Choroid plexus epithelial cell (primary cell): Measurements from ENCODE around the gene PPP1R37.

Source experiments
- DNase-seq: peaks from one replicate; pipeline ENCODE4 v3.0.0-alpha.2; 2010; ENCODE audit warnings: low read depth
- H3K4me3 ChIP-seq: 2 replicates; pipeline ENCODE4 v1.5.1; 2011; ENCODE audit warnings: low read depth, mild to moderate bottlenecking, control low read depth, low read length, moderate library complexity
- TF ChIP-seq, protein P1 (sequence below): conservative IDR thresholded peaks from 2 replicates; pipeline ENCODE4 v1.5.1; 2011; ENCODE audit warnings: low read depth, mild to moderate bottlenecking, control low read depth, inconsistent platforms, low read length, moderate library complexity

The PPP1R37 gene

DNA sequence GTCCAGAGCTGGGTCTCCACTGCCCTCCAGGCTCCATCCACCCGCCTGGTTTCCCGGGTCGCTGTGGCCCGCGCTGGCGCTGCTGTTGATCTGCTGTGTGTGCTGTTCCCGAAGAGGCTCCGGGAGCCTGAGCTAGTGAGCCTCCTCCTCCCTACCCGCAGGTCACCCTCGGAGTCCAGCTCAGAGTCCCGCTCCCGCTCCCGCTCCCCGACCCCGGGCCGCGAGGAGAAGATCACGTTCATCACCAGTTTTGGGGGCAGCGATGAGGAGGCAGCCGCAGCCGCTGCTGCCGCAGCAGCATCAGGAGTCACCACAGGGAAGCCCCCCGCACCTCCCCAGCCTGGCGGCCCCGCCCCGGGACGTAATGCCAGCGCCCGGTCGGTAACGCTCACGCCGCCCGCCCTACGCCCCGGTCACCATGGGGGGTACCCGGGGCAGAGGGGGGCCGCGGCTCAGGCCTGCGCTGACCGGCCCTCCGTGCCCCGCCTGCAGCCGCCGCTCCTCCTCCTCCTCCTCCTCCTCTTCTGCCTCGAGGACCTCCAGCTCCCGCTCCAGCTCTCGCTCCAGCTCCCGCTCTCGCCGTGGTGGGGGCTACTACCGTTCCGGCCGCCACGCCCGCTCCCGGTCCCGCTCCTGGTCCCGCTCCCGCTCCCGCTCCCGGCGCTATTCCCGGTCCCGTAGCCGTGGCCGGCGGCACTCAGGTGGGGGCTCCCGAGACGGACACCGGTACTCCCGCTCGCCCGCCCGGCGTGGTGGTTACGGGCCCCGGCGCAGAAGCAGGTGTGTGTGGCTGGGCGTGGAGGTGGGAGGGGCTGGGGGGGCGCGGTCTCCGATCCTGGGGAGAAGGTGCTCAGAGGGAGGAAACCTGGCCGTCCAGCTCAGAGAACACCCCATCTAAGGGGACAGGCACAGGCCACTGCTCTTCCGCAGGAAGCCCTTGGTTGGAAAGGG lies 28.9 kb upstream of the PPP1R37 start:
- no peak overlapping the region for H3K4me3 ChIP-seq
- no peak for DNase-seq
- TF ChIP-seq, protein P1, sequence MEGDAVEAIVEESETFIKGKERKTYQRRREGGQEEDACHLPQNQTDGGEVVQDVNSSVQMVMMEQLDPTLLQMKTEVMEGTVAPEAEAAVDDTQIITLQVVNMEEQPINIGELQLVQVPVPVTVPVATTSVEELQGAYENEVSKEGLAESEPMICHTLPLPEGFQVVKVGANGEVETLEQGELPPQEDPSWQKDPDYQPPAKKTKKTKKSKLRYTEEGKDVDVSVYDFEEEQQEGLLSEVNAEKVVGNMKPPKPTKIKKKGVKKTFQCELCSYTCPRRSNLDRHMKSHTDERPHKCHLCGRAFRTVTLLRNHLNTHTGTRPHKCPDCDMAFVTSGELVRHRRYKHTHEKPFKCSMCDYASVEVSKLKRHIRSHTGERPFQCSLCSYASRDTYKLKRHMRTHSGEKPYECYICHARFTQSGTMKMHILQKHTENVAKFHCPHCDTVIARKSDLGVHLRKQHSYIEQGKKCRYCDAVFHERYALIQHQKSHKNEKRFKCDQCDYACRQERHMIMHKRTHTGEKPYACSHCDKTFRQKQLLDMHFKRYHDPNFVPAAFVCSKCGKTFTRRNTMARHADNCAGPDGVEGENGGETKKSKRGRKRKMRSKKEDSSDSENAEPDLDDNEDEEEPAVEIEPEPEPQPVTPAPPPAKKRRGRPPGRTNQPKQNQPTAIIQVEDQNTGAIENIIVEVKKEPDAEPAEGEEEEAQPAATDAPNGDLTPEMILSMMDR, result no peak

DNA sequence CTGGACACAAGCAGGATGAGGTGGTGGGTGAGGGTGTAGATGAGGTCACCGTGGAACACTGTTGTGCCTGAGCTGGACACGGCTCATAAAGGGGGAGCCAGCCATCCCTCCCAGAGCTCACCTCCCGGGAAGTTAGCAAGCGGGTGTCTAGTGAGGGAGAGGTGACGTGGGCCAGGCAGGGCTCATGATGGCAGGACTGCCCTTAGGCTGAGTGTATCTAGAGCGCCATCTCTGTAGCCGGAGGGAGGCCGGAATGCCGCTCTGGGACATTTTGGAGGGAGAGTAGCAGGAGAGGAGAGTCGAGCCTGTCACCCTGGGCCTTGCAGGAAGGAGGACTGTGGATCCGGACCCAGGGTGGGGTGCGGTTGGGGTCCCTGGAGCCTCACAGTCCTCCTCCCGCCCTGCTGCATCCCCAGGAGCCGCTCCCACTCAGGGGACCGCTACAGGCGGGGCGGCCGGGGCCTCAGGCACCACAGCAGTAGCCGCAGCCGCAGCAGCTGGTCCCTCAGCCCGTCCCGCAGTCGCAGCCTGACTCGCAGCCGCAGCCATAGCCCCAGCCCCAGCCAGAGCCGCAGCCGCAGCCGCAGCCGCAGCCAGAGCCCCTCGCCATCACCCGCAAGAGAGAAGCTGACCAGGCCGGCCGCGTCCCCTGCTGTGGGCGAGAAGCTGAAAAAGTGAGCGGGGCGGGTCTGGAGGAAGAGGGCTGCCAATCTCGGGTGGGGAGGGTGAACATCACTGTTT lies 25.9 kb upstream of the PPP1R37 start:
- TF ChIP-seq, protein P1, result no peak
- DNase-seq, result no peak
- no peak overlapping the region for H3K4me3 ChIP-seq

DNA sequence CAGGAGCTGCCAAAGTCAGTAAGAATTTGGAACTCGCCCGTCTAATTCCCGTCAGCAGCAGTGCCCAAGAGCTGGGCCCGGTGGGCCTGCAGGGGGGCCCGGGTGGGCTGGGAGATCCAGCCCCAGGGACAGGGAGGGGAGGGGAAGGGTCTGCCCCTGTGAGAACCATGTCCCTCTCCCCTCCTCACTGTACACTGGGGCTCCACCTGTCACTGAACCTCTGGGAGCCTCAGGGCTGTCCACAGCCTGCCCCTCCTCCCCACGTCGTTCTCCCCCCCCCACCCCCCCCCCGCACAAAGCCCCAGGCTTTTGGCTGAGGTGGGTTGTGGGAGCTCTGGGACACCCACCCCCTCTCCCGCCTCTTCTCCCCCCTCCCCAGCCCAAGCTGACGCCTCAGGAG lies 24.9 kb upstream of the PPP1R37 start:
- H3K4me3 ChIP-seq, result no peak overlapping the region
- no peak for DNase-seq
- TF ChIP-seq, protein P1, result no peak

DNA sequence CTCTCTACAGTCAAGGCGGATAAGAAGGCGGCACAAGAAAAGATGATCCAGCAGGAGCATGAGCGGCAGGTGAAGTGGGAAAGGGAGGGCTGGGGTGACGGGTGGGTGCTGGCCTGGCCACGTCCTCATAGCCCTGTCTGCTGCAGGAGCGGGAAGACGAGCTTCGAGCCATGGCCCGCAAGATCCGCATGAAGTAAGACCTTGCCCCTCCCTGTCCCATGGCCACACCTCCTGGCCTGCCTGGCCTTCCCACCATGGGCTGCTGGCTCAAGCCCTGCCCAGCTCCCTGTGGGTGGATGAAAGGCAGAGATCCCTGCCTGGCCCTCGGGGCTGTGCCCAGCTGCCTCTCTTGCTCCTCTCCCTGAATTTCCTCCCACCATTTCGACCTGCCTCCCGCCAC lies 23.9 kb upstream of the PPP1R37 start:
- TF ChIP-seq, protein P1, result no peak
- DNase-seq, result peak; percentile 19
- H3K4me3 ChIP-seq, result no peak overlapping the region

DNA sequence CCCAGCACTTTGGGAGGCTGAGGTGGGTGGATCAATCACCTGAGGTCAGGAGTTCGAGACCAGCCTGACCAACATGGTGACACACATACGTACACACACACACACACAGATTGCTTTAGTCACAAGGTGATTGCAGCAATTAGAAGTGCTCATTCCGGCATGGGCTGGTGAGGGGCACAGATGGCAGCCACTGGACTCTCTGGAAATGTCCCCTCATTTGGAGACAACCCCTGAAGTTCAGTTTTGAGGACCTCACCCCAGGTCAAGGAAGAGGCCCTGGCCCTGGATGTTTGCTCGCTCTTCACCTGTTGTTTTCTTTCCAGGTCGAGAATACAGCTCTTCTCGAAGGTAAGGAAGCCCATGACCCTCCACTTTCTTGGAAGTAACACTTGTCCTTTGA lies 22.8 kb upstream of the PPP1R37 start:
- H3K4me3 ChIP-seq, result no peak overlapping the region
- TF ChIP-seq, protein P1, result no peak
- no peak for DNase-seq

DNA sequence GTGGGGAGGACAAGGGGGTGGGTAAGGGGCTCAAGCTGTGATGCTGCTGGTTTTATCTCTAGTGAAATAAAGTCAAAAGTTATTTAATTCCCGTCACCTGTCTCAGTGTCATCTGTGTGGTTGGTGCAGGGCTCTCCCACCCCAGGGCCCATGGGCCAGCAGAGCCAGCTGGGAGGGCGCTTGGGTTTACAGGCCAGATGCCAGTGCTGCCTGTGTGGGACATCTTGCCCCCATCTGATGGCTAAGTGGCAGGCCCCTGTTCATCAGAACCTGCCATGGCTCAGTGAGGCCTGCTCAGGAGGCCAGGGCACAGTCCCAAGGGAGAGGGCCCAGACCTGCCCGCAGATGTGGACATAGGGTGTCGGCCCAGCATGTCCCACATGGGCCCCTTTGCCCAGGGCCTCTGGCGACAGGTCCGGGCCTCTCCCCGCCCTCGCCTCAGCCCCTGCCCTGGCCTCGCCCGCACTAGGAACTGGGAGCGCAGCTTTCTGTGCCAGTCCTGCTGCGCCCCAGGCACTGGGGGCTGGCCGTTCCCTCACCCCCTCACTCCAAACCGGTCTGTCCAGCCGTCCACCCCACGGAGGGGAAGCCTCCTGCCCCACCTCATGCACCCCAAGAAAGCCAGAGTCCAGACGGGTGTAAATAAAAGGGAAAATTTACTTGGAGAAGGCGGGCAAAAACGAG lies 22.0 kb upstream of the PPP1R37 start:
- TF ChIP-seq, protein P1, result no peak
- H3K4me3 ChIP-seq, result no peak overlapping the region
- no peak for DNase-seq
